Tibial artery (tissue), 4 donors: Measurements from ENCODE around the gene LIMA1.
"Not testable (repeated sequence)": the region's sequence is repeated elsewhere in the genome, so short reads cannot be mapped to it uniquely, and the experiment has no call there.

Source experiments
- DNase-seq, 2 donors: peaks; one replicate each; pipeline ENCODE4 v3.0.0-alpha.2; 2019
- H3K27ac ChIP-seq, 2 donors: fragments of 200-600 bp; sonication (generic) in 1 of 2; 1 replicate in 1 of 2; 2 replicates in 1 of 2; pipeline ENCODE4 v1.5.1; 2018 to 2019; ENCODE audit warnings: mild to moderate bottlenecking in 1 of 2
- H3K27me3 ChIP-seq, 2 donors: fragments of 200-600 bp; sonication (generic) in 1 of 2; one replicate each; pipeline versions ENCODE4 v1.5.1 to v1.6.0; 2016 to 2019
- H3K36me3 ChIP-seq, 3 donors: fragments of 200-600 bp; sonication (generic) in 2 of 3; one replicate each; pipeline ENCODE4 v1.5.1; 2016 to 2019; ENCODE audit warnings: mild to moderate bottlenecking in 2 of 3
- H3K4me1 ChIP-seq, 4 donors: fragments of 200-600 bp; sonication (generic) in 2 of 4; 1 replicate in 3 of 4; 2 replicates in 1 of 4; pipeline ENCODE4 v1.5.1; 2016 to 2019
- H3K4me3 ChIP-seq, 2 donors: fragments of 200-600 bp; sonication (generic) in 1 of 2; 1 replicate in 1 of 2; 2 replicates in 1 of 2; pipeline ENCODE4 v1.5.1; 2018 to 2019; ENCODE audit warnings: mild to moderate bottlenecking in 2 of 2
- H3K9me3 ChIP-seq, 3 donors: fragments of 200-600 bp; sonication (generic) in 1 of 3; one replicate each; pipeline ENCODE4 v1.5.1; 2016 to 2019
- intact Hi-C: fragments of 100-400 bp; cut with DNase I; formaldehyde crosslinking; loops from one replicate; pipeline ENCODE4 v1.15.0; 2023; ENCODE audit warnings: low total_unique reads
- TF ChIP-seq, protein P1 (sequence below), 2 experiments: fragments of 200-600 bp in 1 of 2; fragments of 450-650 bp in 1 of 2; IDR thresholded peaks; one replicate each; pipeline ENCODE4 v1.5.1; 2017 to 2019; ENCODE audit warnings: antibody characterized with exemption in 2 of 2, mild to moderate bottlenecking in 1 of 2, moderate library complexity in 1 of 2

Gene LIMA1

GRCh38 chr12:50164963-50165362, 118.4 kb downstream of the LIMA1 start:
- Histone ChIP-seq H3K4me3 (no peak overlapping the region), H3K27ac (no peak overlapping the region), H3K36me3 (no peaks in the 10 kb centered on the region), H3K4me1 (peaks cover 0 to 37% (median 12%) of the 10 kb centered on the region in 4 donors), H3K9me3 (no peaks in the 10 kb centered on the region), H3K27me3 (no peaks in the 10 kb centered on the region)
- TF ChIP-seq, protein P1, sequence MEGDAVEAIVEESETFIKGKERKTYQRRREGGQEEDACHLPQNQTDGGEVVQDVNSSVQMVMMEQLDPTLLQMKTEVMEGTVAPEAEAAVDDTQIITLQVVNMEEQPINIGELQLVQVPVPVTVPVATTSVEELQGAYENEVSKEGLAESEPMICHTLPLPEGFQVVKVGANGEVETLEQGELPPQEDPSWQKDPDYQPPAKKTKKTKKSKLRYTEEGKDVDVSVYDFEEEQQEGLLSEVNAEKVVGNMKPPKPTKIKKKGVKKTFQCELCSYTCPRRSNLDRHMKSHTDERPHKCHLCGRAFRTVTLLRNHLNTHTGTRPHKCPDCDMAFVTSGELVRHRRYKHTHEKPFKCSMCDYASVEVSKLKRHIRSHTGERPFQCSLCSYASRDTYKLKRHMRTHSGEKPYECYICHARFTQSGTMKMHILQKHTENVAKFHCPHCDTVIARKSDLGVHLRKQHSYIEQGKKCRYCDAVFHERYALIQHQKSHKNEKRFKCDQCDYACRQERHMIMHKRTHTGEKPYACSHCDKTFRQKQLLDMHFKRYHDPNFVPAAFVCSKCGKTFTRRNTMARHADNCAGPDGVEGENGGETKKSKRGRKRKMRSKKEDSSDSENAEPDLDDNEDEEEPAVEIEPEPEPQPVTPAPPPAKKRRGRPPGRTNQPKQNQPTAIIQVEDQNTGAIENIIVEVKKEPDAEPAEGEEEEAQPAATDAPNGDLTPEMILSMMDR (IDR thresholded peaks at IDR 0.05) = no peak
- intact Hi-C loops = loop anchor here (5.0 kb wide), 1 partner anchor 53 kb away; the partner anchor contains the start of gene COX14
- DNase-seq = no peak

DNA sequence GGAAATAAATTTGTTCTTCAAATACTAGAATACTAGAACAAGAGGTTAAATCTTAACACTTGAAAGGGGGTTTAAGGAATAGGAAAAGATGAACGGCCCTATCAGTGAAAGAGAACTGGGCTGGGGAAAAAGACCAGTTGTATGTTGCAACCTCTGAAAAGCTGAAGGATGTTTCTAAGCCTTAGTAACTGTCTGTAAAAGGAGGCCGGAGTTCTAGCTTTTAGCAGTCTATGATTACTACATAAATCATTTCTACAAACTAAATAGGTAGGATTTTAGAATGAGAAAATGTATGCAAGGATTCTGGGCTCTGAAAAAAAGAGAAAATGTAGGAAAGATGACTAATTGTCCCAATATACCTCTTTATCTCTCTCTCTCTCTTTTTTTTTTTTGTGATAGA, 121.1 kb downstream of the LIMA1 start:
- intact Hi-C loops = no loop called here
- TF ChIP-seq, protein P1 (IDR thresholded peaks at IDR 0.05) = no peak
- H3K27ac ChIP-seq = no peak overlapping the region

GRCh38 chr12:50160643-50161042, 122.7 kb downstream of the LIMA1 start:
- Histone ChIP-seq H3K4me1 (peaks cover 0 to 28% (median 3%) of the 10 kb centered on the region in 4 donors), H3K4me3 (no peak overlapping the region), H3K36me3 (no peaks in the 10 kb centered on the region), H3K27ac (no peak overlapping the region), H3K9me3 (no peaks in the 10 kb centered on the region), H3K27me3 (no peaks in the 10 kb centered on the region)
- intact Hi-C loops = no loop called here
- DNase-seq = no peak
- TF ChIP-seq, protein P1 (IDR thresholded peaks at IDR 0.05) = no peak

More for the DNA sequence above, 121.1 kb downstream of the LIMA1 start:
- H3K4me1 ChIP-seq = peaks cover 0 to 35% (median 10%) of the 10 kb centered on the region in 4 donors
- H3K27me3 ChIP-seq = no peaks in the 10 kb centered on the region
- H3K4me3 ChIP-seq = no peak overlapping the region
- no peak for DNase-seq
- no peaks in the 10 kb centered on the region for H3K9me3 ChIP-seq
- no peaks in the 10 kb centered on the region for H3K36me3 ChIP-seq

DNA sequence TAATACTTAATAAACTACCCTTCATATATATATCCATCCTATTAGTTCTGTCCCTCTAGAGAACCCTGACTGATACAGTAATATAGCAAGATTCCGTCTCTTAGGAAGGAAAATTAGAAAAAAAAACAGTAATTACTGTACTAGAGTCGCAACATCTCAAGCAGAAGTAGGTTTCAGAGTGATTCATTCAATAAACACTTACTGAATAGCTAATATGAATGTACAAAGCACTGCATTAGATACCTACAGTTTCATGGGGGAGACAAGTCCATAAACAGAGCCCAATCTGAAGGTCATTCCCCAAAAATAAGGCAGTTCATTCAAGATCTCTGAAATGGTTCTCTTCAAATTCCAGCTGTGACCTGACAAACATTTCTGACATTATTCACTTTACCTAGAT, 126.1 kb downstream of the LIMA1 start:
- TF ChIP-seq, protein P1 (IDR thresholded peaks at IDR 0.05) = no peak
- no peak for DNase-seq
- Histone ChIP-seq H3K27me3 (no peaks in the 10 kb centered on the region), H3K27ac (no peak overlapping the region), H3K9me3 (no peaks in the 10 kb centered on the region), H3K4me1 (peaks cover 0 to 7% (median 0%) of the 10 kb centered on the region in 4 donors), H3K4me3 (no peak overlapping the region), H3K36me3 (peaks cover 3 to 5% (median 4%) of the 10 kb centered on the region in 3 donors)
- intact Hi-C loops = no loop called here

- peaks cover 0 to 6% (median 0%) of the 10 kb centered on the region in 4 donors for H3K4me1 ChIP-seq
- H3K4me3 ChIP-seq = no peak overlapping the region
- TF ChIP-seq, protein P1 (IDR thresholded peaks at IDR 0.05) = no peak
- no peak overlapping the region for H3K27ac ChIP-seq
- no peaks in the 10 kb centered on the region for H3K27me3 ChIP-seq
- no peaks in the 10 kb centered on the region for H3K9me3 ChIP-seq
- H3K36me3 ChIP-seq = peaks cover 3 to 5% (median 4%) of the 10 kb centered on the region in 3 donors
- DNase-seq = no peak
- intact Hi-C loops = no loop called here
Observed at GRCh38 chr12:50156641-50157040, 126.7 kb downstream of the LIMA1 start.

DNA sequence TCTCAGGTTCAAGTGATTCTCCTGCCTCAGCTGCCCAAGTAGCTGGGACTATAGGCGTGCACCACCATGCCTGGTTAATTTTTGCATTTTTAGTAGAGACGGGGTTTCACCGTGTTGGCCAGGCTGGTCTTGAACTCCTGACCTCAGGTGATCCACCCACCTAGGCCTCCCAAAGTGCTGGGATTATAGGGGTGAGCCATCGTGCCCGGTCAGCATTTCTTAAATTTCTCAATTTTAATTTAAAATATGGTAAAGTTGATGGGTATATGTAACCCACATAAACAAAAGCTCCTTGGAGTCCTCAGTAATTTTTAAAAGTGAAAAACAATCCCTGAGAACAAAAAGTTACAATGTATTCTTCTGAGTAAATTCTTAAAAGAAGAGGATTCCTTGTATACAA, 128.4 kb downstream of the LIMA1 start:
- DNase-seq, H3K4me3 ChIP-seq, H3K9me3 ChIP-seq, intact Hi-C loops, H3K36me3 ChIP-seq, H3K4me1 ChIP-seq, H3K27me3 ChIP-seq, H3K27ac ChIP-seq: not testable (repeated sequence)
